Measurements from ENCODE around the gene TMEM134.

DNA sequence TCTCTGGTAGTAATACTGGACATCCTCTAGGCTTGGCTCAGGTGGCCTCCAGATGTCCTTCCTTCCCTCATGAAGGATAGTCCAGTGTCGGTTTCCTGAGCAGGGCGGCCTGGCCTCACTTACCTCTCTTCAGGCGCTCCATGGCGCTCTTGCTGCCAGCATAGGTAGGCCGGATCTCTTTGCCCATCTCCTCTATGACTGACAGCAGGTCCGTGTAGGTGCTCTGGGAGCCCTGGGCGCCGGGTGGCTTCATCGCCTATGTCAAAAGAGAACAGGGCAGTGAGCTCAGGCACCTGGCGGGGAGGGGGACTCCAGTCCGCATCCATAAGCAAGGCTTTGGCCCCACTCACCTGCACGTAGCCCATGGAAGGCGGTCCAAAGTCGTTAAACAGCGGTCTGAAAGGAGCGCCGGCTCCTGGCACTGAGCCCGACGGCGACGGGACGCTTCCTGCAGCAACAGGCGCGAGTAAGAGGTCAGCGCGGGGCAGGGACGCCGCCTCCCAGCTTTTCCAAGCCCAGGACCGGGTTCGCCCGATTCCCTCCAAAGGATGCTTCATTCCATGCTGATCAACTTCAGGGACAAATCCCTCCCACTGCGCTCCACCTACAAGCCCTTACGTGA, 38.3 kb upstream of the TMEM134 start:
- TF ChIP-seq, protein P1, sequence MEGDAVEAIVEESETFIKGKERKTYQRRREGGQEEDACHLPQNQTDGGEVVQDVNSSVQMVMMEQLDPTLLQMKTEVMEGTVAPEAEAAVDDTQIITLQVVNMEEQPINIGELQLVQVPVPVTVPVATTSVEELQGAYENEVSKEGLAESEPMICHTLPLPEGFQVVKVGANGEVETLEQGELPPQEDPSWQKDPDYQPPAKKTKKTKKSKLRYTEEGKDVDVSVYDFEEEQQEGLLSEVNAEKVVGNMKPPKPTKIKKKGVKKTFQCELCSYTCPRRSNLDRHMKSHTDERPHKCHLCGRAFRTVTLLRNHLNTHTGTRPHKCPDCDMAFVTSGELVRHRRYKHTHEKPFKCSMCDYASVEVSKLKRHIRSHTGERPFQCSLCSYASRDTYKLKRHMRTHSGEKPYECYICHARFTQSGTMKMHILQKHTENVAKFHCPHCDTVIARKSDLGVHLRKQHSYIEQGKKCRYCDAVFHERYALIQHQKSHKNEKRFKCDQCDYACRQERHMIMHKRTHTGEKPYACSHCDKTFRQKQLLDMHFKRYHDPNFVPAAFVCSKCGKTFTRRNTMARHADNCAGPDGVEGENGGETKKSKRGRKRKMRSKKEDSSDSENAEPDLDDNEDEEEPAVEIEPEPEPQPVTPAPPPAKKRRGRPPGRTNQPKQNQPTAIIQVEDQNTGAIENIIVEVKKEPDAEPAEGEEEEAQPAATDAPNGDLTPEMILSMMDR (IDR thresholded peaks at IDR 0.05): no peak
- TF ChIP-seq POLR2A (IDR thresholded peaks at IDR 0.05): no peak

Measured in thyroid gland (tissue), 4 donors.